ENCODE data around the gene GCNT2.
A peak's percentile ranks its signal among the peaks of the same experiment; 100 is the strongest.
"Not testable (repeated sequence)": the region's sequence is repeated elsewhere in the genome, so short reads cannot be mapped to it uniquely, and the experiment has no call there.

The GCNT2 gene

GRCh38 chr6:10521104-10521808 is at the start of gene GCNT2:
Gene GCNT2 (plus strand): TSS chr6:10521351. CDS start chr6:10528912, 7,561 bp downstream.
- Histone ChIP-seq H3K4me3 (no peak within 1 kb of the TSS), H3K27me3 (ENCODE audit: low read depth) (no peaks in the 10 kb centered on the region), H3K36me3 (replicated peaks) (no peaks in the 10 kb centered on the region), H3K4me1 (peaks cover 33% of the 10 kb centered on the region), H3K9me3 (no peaks in the 10 kb centered on the region)
- in situ Hi-C loops (cut with MboI; ENCODE audit: low sequenced_read_pairs): loop anchor here (25.0 kb wide), 1 partner anchor 166 kb away; the partner anchor contains the start of genes C6orf52 and PAK1IP1
- DNase-seq (ENCODE audit: low spot score in 2 of 2): peak; percentile 82

DNA sequence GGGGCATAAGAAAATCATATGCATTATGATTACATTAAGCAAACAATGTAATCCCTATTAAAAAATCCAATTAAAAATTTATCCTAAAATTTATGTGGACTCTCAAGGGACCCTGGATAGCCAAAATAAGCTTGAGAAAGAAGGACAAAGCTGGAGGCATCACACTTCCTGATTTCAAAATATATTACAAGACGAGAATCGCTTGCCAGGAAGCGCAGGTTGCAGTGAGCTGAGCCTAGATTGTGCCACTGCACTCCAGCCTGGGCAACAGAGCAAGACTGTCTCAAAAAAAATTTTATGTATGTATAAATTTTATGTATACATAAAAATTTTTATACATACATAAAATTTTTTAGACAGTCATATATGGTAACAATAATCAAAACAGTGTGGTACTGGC is 48.5 kb upstream of the GCNT2 start:
- H3K4me3 ChIP-seq: no peak overlapping the region
- H3K4me1 ChIP-seq: peaks cover 9% of the 10 kb centered on the region; the same call in 1 of the 2 replicates
- in situ Hi-C loops (cut with MboI; ENCODE audit: low sequenced_read_pairs): no loop called here
- no peaks in the 10 kb centered on the region for H3K36me3 ChIP-seq (replicated peaks)
- DNase-seq (ENCODE audit: low spot score in 2 of 2): no peak
- H3K27me3 ChIP-seq (ENCODE audit: low read depth): no peaks in the 10 kb centered on the region
- no peaks in the 10 kb centered on the region for H3K9me3 ChIP-seq

- H3K9me3 ChIP-seq: no peaks in the 10 kb centered on the region
- DNase-seq (ENCODE audit: low spot score in 2 of 2): peak; percentile 29 to 58
- H3K36me3 ChIP-seq (replicated peaks): no peaks in the 10 kb centered on the region
- H3K4me1 ChIP-seq: peaks cover 12% of the 10 kb centered on the region
- no peak overlapping the region for H3K4me3 ChIP-seq
- in situ Hi-C loops (cut with MboI; ENCODE audit: low sequenced_read_pairs): loop anchor here (25.0 kb wide), 2 partner anchors 309 to 584 kb away; no protein-coding TSS in a partner anchor
- no peaks in the 10 kb centered on the region for H3K27me3 ChIP-seq (ENCODE audit: low read depth)
Measured at GRCh38 chr6:10478187-10479040, 42.7 kb upstream of the GCNT2 start.

DNA sequence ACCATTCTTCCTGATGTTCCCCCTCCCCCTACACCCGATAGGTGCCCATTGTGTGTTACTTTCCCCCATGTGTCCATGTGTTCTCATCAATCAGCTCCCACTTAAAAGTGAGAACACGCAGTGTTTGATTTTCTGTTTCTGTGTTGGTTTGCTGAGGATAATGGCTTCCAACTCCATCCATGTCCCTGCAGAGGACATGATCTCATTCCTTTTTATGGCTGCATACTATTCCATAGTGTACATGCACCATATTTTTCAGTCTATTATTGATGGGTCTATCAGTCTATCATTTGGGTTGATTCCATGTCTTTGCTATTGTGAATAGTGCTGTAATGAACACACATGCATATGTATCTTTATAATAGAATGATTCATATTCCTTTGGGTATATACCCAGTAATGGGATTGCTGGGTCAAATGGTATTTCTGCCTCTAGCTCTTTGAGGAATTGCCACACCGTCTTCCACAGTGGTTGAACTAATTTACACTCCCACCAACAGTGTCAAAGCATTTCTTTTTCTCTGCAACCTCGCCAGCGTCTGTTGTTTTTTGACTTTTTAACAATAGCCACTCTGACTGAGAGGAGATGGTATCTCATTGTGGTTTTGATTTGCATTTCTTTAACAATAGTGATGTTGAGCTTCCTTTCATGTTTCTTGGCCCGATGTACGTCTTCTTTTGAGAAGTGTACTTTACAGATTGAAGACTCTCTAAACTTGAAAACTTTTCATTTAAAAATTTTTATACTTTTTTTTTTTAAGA is 41.0 kb upstream of the GCNT2 start:
- Histone ChIP-seq H3K4me1 (peaks cover 13% of the 10 kb centered on the region), H3K27me3 (ENCODE audit: low read depth) (no peaks in the 10 kb centered on the region), H3K9me3 (no peaks in the 10 kb centered on the region), H3K36me3 (replicated peaks) (no peaks in the 10 kb centered on the region), H3K4me3 (no peak overlapping the region)
- in situ Hi-C loops (cut with MboI; ENCODE audit: low sequenced_read_pairs): loop anchor here (25.0 kb wide), 2 partner anchors 307 to 582 kb away; no protein-coding TSS in a partner anchor
- peak; percentile 57 to 68 for DNase-seq (ENCODE audit: low spot score in 2 of 2)

DNA sequence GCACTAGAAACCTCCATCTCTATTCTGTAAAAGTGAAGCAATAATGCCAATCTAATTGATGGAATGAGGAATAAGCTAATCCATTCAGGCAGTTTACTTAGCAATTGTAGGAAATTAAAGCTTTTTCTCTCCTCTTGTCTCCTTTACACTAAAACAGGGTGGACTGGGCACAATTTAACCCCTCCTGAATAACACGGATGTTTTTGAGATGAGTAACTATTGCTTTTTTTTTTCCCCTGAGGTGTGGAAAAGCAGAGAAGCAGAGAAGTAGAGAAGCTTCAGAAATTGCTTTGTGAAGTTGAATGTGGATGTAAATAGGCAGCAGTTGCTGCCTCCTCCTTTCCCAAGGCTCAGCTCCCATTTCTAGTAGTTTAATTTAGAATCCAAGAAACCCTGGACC is 40.0 kb upstream of the GCNT2 start:
- no peaks in the 10 kb centered on the region; the same call in 1 of the 2 replicates for H3K9me3 ChIP-seq
- in situ Hi-C loops (cut with MboI; ENCODE audit: low sequenced_read_pairs): loop anchor here (25.0 kb wide), 2 partner anchors 306 to 581 kb away; no protein-coding TSS in a partner anchor
- H3K4me3 ChIP-seq: no peak overlapping the region
- peaks cover 14% of the 10 kb centered on the region for H3K4me1 ChIP-seq
- no peaks in the 10 kb centered on the region for H3K36me3 ChIP-seq (replicated peaks)
- no peak for DNase-seq (ENCODE audit: low spot score in 2 of 2)
- no peaks in the 10 kb centered on the region for H3K27me3 ChIP-seq (ENCODE audit: low read depth)

DNA sequence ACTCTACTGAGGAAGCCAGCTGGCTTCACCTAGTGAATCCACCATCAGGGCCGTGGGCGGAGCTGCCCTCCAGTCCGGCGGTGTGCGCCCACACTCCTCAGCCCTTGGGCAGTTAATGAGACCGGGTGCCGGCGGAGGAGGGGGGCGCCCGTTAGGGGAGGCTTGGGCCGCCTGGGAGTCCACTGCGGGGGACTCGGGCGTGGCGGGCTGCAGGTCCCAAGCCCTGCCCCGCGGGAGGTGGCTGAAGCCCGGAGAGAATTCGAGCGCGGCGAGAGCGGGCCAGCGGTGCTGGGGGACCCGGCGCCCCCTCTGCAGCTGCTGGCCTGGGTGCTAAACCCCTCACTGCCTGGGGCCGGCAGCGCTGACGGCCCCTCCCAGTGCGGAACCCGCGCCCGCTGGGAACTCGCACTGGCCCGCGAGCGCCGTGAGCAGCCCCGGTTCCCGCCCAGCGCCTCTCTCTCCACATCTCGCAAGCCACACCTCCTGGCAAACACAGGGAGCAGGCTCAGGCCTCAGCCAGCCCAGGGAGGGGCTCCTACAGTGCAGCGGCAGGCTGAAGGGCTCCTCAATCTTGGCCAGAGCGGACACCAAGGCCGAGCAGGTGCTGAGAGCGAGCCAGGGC is 38.4 kb upstream of the GCNT2 start:
- Histone ChIP-seq H3K36me3 (replicated peaks) (no peaks in the 10 kb centered on the region), H3K9me3 (no peaks in the 10 kb centered on the region; the same call in 1 of the 2 replicates), H3K4me1 (peaks cover 14% of the 10 kb centered on the region), H3K4me3 (no peak overlapping the region), H3K27me3 (ENCODE audit: low read depth) (no peaks in the 10 kb centered on the region)
- DNase-seq (ENCODE audit: low spot score in 2 of 2): no peak
- in situ Hi-C loops (cut with MboI; ENCODE audit: low sequenced_read_pairs): loop anchor here (25.0 kb wide), 2 partner anchors 305 to 580 kb away; no protein-coding TSS in a partner anchor

DNA sequence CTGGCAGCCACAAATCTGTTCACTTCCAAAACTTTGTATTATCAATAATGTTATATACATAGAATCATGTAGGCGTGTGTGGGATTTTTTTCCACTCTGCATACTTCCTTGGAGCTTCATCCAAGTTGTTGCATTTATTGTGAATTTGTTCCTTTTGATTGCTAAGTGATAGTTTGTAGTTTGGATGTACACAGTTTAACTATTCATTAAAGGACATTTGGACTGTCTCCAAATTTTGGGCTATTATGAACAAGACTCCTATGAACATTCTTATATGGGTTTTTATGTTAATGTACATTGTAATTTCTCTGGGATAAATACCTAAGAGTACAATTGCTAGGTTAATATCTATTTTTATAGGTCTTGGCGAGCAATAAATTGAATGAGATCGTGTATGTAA is 36.2 kb upstream of the GCNT2 start:
- DNase-seq (ENCODE audit: low spot score in 2 of 2): no peak
- Histone ChIP-seq H3K9me3 (no peaks in the 10 kb centered on the region; the same call in 1 of the 2 replicates), H3K4me3 (no peak overlapping the region), H3K27me3 (ENCODE audit: low read depth) (no peaks in the 10 kb centered on the region), H3K4me1 (peaks cover 14% of the 10 kb centered on the region), H3K36me3 (replicated peaks) (no peaks in the 10 kb centered on the region)
- in situ Hi-C loops (cut with MboI; ENCODE audit: low sequenced_read_pairs): loop anchor here (25.0 kb wide), 2 partner anchors 302 to 577 kb away; no protein-coding TSS in a partner anchor

DNA sequence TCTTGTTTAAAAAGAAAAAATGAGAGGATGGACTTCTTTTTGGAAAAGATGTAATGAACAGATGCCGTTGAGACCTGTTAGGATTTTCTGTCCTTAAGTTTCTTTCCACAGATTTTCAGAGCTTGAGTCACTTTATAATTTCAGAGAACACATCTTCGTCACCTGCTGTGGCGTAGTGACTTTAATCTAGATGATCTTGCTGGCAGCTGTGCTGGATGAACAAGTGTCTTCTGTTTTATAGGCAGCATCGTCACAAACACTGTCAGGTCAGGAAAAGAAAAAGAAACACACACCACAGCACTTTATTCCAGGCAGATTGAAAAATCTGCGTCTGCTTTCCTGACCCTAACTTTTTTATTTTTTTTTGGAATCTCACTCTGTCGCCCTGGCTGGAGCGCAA is 35.7 kb upstream of the GCNT2 start:
- no peak for DNase-seq (ENCODE audit: low spot score in 2 of 2)
- Histone ChIP-seq H3K9me3 (no peaks in the 10 kb centered on the region; the same call in 1 of the 2 replicates), H3K4me1 (peaks cover 14% of the 10 kb centered on the region), H3K27me3 (ENCODE audit: low read depth) (no peaks in the 10 kb centered on the region), H3K4me3 (no peak overlapping the region), H3K36me3 (replicated peaks) (no peaks in the 10 kb centered on the region)
- in situ Hi-C loops (cut with MboI; ENCODE audit: low sequenced_read_pairs): loop anchor here (25.0 kb wide), 2 partner anchors 302 to 577 kb away; no protein-coding TSS in a partner anchor

GRCh38 chr6:10486215-10486614 is 34.9 kb upstream of the GCNT2 start:
- no peaks in the 10 kb centered on the region for H3K36me3 ChIP-seq (replicated peaks)
- in situ Hi-C loops (cut with MboI; ENCODE audit: low sequenced_read_pairs): loop anchor here (25.0 kb wide), 2 partner anchors 301 to 576 kb away; no protein-coding TSS in a partner anchor
- no peaks in the 10 kb centered on the region for H3K27me3 ChIP-seq (ENCODE audit: low read depth)
- no peak for DNase-seq (ENCODE audit: low spot score in 2 of 2)
- H3K4me3 ChIP-seq: no peak overlapping the region
- H3K9me3 ChIP-seq: no peaks in the 10 kb centered on the region; the same call in 1 of the 2 replicates
- peaks cover 7% of the 10 kb centered on the region; the same call in 1 of the 2 replicates for H3K4me1 ChIP-seq

GRCh38 chr6:10486944-10487588 is 34.1 kb upstream of the GCNT2 start:
- in situ Hi-C loops (cut with MboI; ENCODE audit: low sequenced_read_pairs): loop anchor here (25.0 kb wide), 2 partner anchors 300 to 575 kb away; no protein-coding TSS in a partner anchor
- H3K27me3 ChIP-seq (ENCODE audit: low read depth); H3K4me3 ChIP-seq; DNase-seq (ENCODE audit: low spot score in 2 of 2); H3K36me3 ChIP-seq (replicated peaks); H3K9me3 ChIP-seq; H3K4me1 ChIP-seq: not testable (repeated sequence)

- no peak for DNase-seq (ENCODE audit: low spot score in 2 of 2)
- H3K9me3 ChIP-seq: no peaks in the 10 kb centered on the region; the same call in 1 of the 2 replicates
- in situ Hi-C loops (cut with MboI; ENCODE audit: low sequenced_read_pairs): loop anchor here (25.0 kb wide), 2 partner anchors 300 to 575 kb away; no protein-coding TSS in a partner anchor
- H3K4me3 ChIP-seq: no peak overlapping the region
- no peaks in the 10 kb centered on the region for H3K27me3 ChIP-seq (ENCODE audit: low read depth)
- H3K36me3 ChIP-seq (replicated peaks): no peaks in the 10 kb centered on the region
- H3K4me1 ChIP-seq: peaks cover 6% of the 10 kb centered on the region; the same call in 1 of the 2 replicates
Measured at GRCh38 chr6:10487668-10488327, 33.4 kb upstream of the GCNT2 start.

GRCh38 chr6:10491463-10491862 is 29.7 kb upstream of the GCNT2 start:
- Histone ChIP-seq H3K36me3 (replicated peaks) (no peaks in the 10 kb centered on the region), H3K27me3 (ENCODE audit: low read depth) (no peaks in the 10 kb centered on the region), H3K9me3 (no peaks in the 10 kb centered on the region), H3K4me1 (no peaks in the 10 kb centered on the region), H3K4me3 (no peak overlapping the region)
- in situ Hi-C loops (cut with MboI; ENCODE audit: low sequenced_read_pairs): loop anchor here (25.0 kb wide), 2 partner anchors 296 to 571 kb away; no protein-coding TSS in a partner anchor
- no peak for DNase-seq (ENCODE audit: low spot score in 2 of 2)
